HG02870 (cell line): ENCODE results near the gene TBC1D3H.
"Not testable (repeated sequence)": the region's sequence is repeated elsewhere in the genome, so short reads cannot be mapped to it uniquely, and the experiment has no call there.

ENCODE experiments used
- ATAC-seq: cut with Tn5 transposase; IDR thresholded peaks from one replicate; pipeline ENCODE4 v1.9.1; 2021; ENCODE audit warnings: mild to moderate bottlenecking, moderate library complexity; ENCODE audit not compliant: unreplicated experiment

The TBC1D3H gene

DNA sequence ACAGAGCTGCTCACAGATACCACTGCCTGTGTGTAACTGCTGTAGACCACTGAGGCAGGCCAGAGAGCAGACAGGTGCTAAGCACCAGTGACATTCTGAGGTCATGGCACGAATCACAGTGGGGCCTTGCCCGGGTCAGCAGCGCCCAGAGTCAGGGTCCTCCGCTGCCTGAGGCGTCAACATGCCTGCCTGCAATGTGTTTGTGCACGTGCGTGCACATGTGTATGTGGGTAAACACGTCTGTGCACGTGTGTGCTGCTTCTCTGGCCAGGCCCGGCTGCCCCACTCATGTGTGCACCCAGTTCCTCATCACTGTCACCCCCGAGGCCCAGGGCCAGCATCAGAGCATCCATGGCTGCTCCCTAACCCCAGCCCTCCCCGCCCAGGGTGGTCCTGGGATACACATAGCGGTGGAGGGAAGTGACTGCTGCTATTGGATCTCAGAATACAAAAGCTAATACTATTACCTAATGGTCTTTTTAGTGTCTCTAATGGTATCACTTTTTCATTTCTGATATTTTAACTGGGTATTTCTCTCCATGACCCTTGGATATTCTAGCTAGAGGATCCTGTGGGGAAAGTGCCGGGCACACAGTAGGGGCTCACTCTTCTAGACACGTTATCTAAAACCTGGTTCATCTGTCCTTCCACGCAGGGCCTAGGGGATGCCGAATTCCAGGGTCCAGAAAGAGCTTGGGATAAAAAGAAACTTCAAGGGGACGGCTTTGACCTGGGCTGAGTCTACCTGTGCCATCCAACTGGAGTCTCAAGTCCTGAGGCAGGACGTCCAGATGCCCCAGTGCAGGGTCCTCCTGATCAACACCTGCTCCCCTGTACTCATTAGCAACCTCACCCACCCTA is at the start of gene TBC1D3H:
Gene TBC1D3H, minus strand, starts transcription at position 51 of the 861 bp plus-strand sequence. CDS start 1,540 bp downstream, outside the sequence.
- not testable (repeated sequence) for ATAC-seq

DNA sequence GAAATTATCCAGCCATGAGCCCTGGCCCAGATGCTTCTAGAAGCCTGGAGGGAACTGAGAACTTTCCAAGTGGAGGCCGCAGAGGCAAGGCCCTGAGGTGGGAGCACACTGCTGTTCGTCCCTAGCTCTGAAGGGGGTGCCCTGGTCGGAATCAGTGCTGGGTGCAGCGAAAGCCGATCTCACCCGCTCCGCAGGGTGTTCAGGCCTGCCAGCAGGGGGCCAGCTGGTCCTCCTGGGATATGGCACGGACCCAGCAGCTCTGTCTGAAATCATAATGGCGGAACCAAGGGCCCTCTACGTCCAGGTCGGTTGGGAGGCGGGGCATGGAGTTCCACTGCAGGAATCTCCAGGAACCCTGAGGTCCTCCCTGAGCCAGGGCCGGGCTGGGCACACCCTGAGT is 40.7 kb upstream of the TBC1D3H start:
- ATAC-seq = not testable (repeated sequence)

- not testable (repeated sequence) for ATAC-seq
Observed at GRCh38 chr17:36415180-36415941, 27.1 kb upstream of the TBC1D3H start.

DNA sequence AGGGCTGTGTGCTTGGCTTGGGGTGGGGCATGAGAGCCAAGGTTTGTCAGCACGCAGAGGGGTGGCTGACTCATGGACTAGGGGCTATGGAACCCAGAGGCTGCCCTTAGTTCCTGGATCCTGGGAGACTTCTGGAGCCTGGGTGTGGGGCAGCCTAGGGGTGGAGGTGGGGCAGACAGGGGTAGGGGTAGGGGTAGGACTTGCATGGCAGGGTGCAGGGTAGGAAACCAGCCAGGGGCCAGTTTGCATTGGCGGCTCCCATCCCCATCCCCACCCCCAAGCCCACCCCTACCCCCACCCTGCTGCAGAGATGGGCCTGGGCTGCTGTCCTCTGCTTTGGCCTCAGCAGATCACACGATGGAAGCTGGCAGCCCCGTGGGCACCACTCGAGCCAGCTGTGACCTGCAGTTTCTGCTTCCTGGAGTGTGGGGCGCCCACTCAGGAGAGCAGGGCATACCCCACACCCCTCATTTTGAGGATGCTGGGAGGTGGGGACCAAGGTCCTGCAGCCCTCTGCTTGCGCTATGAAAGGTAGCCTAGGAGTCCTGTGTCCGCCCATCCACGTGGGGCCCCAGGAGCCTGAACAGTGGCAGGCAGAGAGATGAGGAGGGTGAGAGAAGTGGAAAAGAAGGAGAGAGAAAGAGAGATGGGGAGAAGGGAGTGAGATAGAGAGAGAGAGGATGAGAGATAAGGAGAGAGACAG is 2.9 kb upstream of the TBC1D3H start:
- ATAC-seq = not testable (repeated sequence)

GRCh38 chr17:36375938-36376337 is 12.3 kb downstream of the TBC1D3H start:
- not testable (repeated sequence) for ATAC-seq

DNA sequence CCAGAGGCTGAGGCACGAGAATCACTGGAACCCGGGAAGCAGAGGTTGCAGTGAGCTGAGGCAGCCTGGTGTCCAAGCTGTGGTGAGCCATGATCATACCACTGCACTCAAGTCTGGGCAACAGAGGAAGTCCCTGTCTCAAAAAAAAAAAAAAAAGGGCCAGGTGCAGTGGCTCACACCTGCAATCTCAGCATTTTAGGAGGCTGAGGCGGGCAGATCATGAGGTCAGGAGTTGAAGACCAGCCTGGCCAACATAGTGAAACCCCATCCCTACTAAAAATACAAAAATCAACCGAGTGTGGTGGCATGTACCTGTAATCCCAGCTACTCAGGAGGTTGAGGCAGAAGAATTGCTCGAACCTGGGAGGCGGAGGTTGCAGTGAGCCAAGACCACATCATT is 25.7 kb downstream of the TBC1D3H start:
- not testable (repeated sequence) for ATAC-seq
